Measurements from ENCODE around the gene MYEF2.

GRCh38 chr15:48178648-48178931 lies 495 bp upstream of the MYEF2 start:
- TF ChIP-seq EP300 (IDR thresholded peaks at IDR 0.05) (no peak), POLR2A (IDR thresholded peaks at IDR 0.05) (no peak), POLR2AphosphoS5 (IDR thresholded peaks at IDR 0.05) (no peak)
- TF ChIP-seq, protein P1, sequence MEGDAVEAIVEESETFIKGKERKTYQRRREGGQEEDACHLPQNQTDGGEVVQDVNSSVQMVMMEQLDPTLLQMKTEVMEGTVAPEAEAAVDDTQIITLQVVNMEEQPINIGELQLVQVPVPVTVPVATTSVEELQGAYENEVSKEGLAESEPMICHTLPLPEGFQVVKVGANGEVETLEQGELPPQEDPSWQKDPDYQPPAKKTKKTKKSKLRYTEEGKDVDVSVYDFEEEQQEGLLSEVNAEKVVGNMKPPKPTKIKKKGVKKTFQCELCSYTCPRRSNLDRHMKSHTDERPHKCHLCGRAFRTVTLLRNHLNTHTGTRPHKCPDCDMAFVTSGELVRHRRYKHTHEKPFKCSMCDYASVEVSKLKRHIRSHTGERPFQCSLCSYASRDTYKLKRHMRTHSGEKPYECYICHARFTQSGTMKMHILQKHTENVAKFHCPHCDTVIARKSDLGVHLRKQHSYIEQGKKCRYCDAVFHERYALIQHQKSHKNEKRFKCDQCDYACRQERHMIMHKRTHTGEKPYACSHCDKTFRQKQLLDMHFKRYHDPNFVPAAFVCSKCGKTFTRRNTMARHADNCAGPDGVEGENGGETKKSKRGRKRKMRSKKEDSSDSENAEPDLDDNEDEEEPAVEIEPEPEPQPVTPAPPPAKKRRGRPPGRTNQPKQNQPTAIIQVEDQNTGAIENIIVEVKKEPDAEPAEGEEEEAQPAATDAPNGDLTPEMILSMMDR (IDR thresholded peaks at IDR 0.05): no peak
